Activated CD8-positive, alpha-beta T cell treated with anti-CD3 and anti-CD28 coated beads, Interleukin-2, amount 10 ng/mL, durations not matched to agents 7 days and 5 days (primary cell): ENCODE data around the gene BAX. TPM values are rescaled to one million over a fixed set of nuclear protein-coding genes. Genes with fewer than 3 reads are reported as not detected.

ENCODE experiments used
- ATAC-seq: fragments of 150-1000 bp; cut with Tn5 transposase; one replicate; pipeline ENCODE4 v1.10.0; 2021; ENCODE audit warnings: moderate library complexity
- CTCF ChIA-PET: fragments of 350-600 bp; sonication (Branson Sonifier 250); formaldehyde crosslinking; loops from one replicate; lab custom pipeline; 2021; ENCODE audit warnings: antibody characterized with exemption; lab: Charles Lee
- POLR2A ChIA-PET: fragments of 350-600 bp; sonication (Branson Sonifier 250); formaldehyde crosslinking; loops from one replicate; lab custom pipeline; 2021; ENCODE audit warnings: antibody characterized with exemption; lab: Charles Lee
- DNase-seq: peaks from one replicate; pipeline ENCODE4 v3.0.0-alpha.2; 2020
- H3K27ac Mint-ChIP-seq: one replicate; pipeline ENCODE4 v1.8.0; 2021; ENCODE audit warnings: mild to moderate bottlenecking, mixed read lengths
- H3K27me3 Mint-ChIP-seq: one replicate; pipeline ENCODE4 v1.8.0; 2021; ENCODE audit warnings: low read depth, mixed read lengths
- H3K36me3 Mint-ChIP-seq: one replicate; pipeline ENCODE4 v1.8.0; 2021; ENCODE audit warnings: low read depth, mixed read lengths
- H3K4me1 Mint-ChIP-seq: one replicate; pipeline ENCODE4 v1.8.0; 2021; ENCODE audit warnings: low read depth, mixed read lengths
- H3K4me3 Mint-ChIP-seq: one replicate; pipeline ENCODE4 v1.8.0; 2021; ENCODE audit warnings: mild to moderate bottlenecking, mixed read lengths
- H3K9me3 Mint-ChIP-seq: one replicate; pipeline ENCODE4 v1.8.0; 2022; ENCODE audit warnings: mixed read lengths; ENCODE audit not compliant: insufficient read depth
- total RNA-seq, 2 experiments: library from RNA; stranded (reverse); gene quantifications; one replicate each; pipeline ENCODE4 v1.2.3, GENCODE V29; 2021

The BAX gene
- total RNA-seq, 2 experiments from 2014 or later = 336 to 350 TPM

DNA sequence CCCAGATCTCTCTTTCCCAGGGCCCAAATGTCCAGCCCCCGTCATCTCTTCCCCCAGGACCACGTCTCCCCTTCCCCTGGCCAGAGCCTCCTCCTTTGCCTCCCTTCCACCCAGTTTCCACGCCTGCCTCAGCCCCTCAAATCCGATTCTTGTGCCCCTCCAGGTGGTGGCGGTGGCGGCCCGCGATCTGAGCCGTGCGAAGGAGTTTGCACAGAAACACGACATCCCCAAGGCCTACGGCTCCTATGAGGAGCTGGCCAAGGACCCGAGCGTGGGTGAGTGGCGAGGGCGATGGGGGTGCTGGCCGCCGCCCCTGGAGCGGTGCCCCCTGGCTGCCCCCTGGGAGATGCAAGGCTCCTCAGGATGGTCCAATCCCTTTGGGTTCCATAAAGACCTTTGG, 19.8 kb upstream of the BAX start:
- ATAC-seq = no peak
- no peak overlapping the region for H3K4me3 Mint-ChIP-seq
- no peak for DNase-seq
- peaks cover 14% of the 10 kb centered on the region for H3K4me1 Mint-ChIP-seq
- POLR2A ChIA-PET = interaction anchor here (1.0 kb wide), 2 partner anchors 16 to 18 kb away, joined by 3 to 4 read pairs; no protein-coding TSS in a partner anchor
- CTCF ChIA-PET = no interaction called here
- no peaks in the 10 kb centered on the region for H3K36me3 Mint-ChIP-seq
- no peak overlapping the region for H3K27ac Mint-ChIP-seq
- H3K9me3 Mint-ChIP-seq = no peaks in the 10 kb centered on the region
- peaks cover 3% of the 10 kb centered on the region for H3K27me3 Mint-ChIP-seq

DNA sequence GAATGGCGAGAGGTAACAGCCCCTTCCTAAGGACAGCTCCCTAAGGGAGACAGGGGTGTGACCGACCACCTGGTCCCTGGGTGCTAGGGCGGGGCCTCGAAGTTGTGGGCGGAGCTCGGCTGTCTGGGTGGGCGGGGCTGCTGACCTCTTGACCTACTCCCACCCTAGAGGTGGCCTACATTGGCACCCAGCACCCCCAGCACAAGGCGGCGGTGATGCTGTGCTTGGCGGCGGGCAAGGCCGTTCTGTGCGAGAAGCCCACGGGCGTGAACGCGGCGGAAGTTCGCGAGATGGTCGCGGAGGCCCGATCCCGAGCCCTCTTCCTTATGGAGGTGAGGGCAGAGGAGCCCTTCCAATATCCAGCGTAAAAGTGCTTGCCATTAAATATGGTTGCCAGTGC, 18.8 kb upstream of the BAX start:
- POLR2A ChIA-PET = interaction anchor here (0.9 to 1.0 kb wide), 3 partner anchors 15 to 289 kb away, joined by 3 to 4 read pairs (median 3); no protein-coding TSS in a partner anchor
- DNase-seq (no peak), ATAC-seq (no peak)
- H3K27ac Mint-ChIP-seq = no peak overlapping the region
- H3K4me3 Mint-ChIP-seq = no peak overlapping the region
- H3K27me3 Mint-ChIP-seq = peaks cover 3% of the 10 kb centered on the region
- CTCF ChIA-PET = no interaction called here
- H3K4me1 Mint-ChIP-seq = peaks cover 14% of the 10 kb centered on the region
- H3K36me3 Mint-ChIP-seq = peaks cover under 1% of the 10 kb centered on the region
- H3K9me3 Mint-ChIP-seq = no peaks in the 10 kb centered on the region

- H3K9me3 Mint-ChIP-seq = no peaks in the 10 kb centered on the region
- ATAC-seq = no peak
- ChIA-PET POLR2A (no interaction called here), CTCF (no interaction called here)
- H3K36me3 Mint-ChIP-seq = peaks cover 6% of the 10 kb centered on the region
- H3K4me3 Mint-ChIP-seq = no peak overlapping the region
- H3K4me1 Mint-ChIP-seq = peaks cover 10% of the 10 kb centered on the region
- no peak for DNase-seq
- H3K27me3 Mint-ChIP-seq = peaks cover 1% of the 10 kb centered on the region
- no peak overlapping the region for H3K27ac Mint-ChIP-seq
Measured at GRCh38 chr19:48938256-48938655, 16.4 kb upstream of the BAX start.

DNA sequence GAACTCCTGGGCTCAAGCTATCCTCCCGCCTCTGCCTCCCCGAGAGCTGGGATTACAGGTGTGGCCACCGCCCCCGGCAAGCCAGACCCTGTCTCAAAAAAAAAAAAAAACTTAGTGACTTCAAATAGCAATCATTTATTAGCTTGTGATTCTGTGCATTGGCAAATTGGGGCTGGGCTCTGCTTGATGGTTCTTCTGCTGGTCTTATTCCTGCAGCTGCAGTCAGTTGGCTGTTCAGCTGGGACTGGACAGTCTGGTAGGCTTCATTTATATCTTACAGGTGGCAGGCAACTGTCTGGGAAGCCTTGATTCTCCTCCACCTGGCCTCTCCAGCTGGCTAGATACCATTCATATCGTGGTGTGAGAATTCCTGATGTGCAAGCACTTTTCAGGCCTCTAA, 13.8 kb upstream of the BAX start:
- H3K9me3 Mint-ChIP-seq = no peaks in the 10 kb centered on the region
- no peaks in the 10 kb centered on the region for H3K27me3 Mint-ChIP-seq
- ChIA-PET POLR2A (interaction anchor here (0.6 kb wide), 1 partner anchor 9 kb away, joined by 6 read pairs; no protein-coding TSS in a partner anchor), CTCF (interaction anchor here (0.6 kb wide), 1 partner anchor 97 kb away, joined by 3 read pairs; no protein-coding TSS in a partner anchor)
- no peak overlapping the region for H3K27ac Mint-ChIP-seq
- DNase-seq = no peak
- no peak for ATAC-seq
- H3K36me3 Mint-ChIP-seq = peaks cover 6% of the 10 kb centered on the region
- H3K4me1 Mint-ChIP-seq = no peaks in the 10 kb centered on the region
- no peak overlapping the region for H3K4me3 Mint-ChIP-seq

- no peak overlapping the region for H3K27ac Mint-ChIP-seq
- peaks cover 6% of the 10 kb centered on the region for H3K36me3 Mint-ChIP-seq
- ChIA-PET POLR2A (no interaction called here), CTCF (interaction anchor here (1.0 to 1.2 kb wide), 4 partner anchors 8 to 155 kb away, joined by 3 to 5 read pairs (median 3); no protein-coding TSS in a partner anchor)
- no peaks in the 10 kb centered on the region for H3K27me3 Mint-ChIP-seq
- peaks cover 4% of the 10 kb centered on the region for H3K9me3 Mint-ChIP-seq
- no peak for ATAC-seq
- no peaks in the 10 kb centered on the region for H3K4me1 Mint-ChIP-seq
- no peak for DNase-seq
- no peak overlapping the region for H3K4me3 Mint-ChIP-seq
Measured at GRCh38 chr19:48943081-48943480, 11.6 kb upstream of the BAX start.

DNA sequence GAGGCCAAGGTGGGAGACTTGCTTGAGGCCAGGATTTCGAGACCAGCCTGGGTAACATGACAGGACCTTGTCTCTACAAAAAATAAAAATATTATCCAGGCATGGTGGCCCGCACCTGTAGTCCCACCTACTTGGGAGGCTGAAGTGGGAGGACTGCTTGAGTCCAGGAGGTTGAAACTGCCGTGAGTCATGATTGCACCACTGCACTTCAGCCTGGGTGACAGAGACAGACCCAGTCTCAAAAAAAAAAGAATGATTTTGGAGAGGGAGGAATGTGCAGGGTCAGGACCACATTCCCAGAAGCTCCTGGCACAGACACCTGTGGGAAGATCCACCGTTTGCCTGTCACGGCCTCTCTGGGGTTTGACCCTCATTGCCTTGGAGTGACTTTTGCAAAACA, 9.3 kb upstream of the BAX start:
- no peak overlapping the region for H3K27ac Mint-ChIP-seq
- CTCF ChIA-PET = no interaction called here
- POLR2A ChIA-PET = interaction anchor here (1.2 kb wide), 1 partner anchor 69 kb away, joined by 3 read pairs; no protein-coding TSS in a partner anchor
- no peak overlapping the region for H3K4me3 Mint-ChIP-seq
- ATAC-seq (no peak), DNase-seq (no peak)
- H3K4me1 Mint-ChIP-seq = no peaks in the 10 kb centered on the region
- peaks cover 8% of the 10 kb centered on the region for H3K9me3 Mint-ChIP-seq
- H3K36me3 Mint-ChIP-seq = peaks cover 11% of the 10 kb centered on the region
- H3K27me3 Mint-ChIP-seq = no peaks in the 10 kb centered on the region

- H3K4me1 Mint-ChIP-seq = no peaks in the 10 kb centered on the region
- no peaks in the 10 kb centered on the region for H3K27me3 Mint-ChIP-seq
- peaks cover 10% of the 10 kb centered on the region for H3K36me3 Mint-ChIP-seq
- H3K4me3 Mint-ChIP-seq = no peak overlapping the region
- H3K27ac Mint-ChIP-seq = no peak overlapping the region
- no peak for DNase-seq
- ChIA-PET CTCF (interaction anchor here (0.8 kb wide), 1 partner anchor 27 kb away, joined by 3 read pairs; no protein-coding TSS in a partner anchor), POLR2A (interaction anchor here (1.2 kb wide), 1 partner anchor 70 kb away, joined by 3 read pairs; no protein-coding TSS in a partner anchor)
- H3K9me3 Mint-ChIP-seq = peaks cover 8% of the 10 kb centered on the region
- ATAC-seq = no peak
Measured at GRCh38 chr19:48945817-48946216, 8.9 kb upstream of the BAX start.

GRCh38 chr19:48946463-48947257, 8.0 kb upstream of the BAX start:
- Mint-ChIP-seq H3K36me3 (peaks cover 5% of the 10 kb centered on the region), H3K27me3 (no peaks in the 10 kb centered on the region), H3K27ac (no peak overlapping the region), H3K9me3 (peaks cover 8% of the 10 kb centered on the region), H3K4me1 (no peaks in the 10 kb centered on the region), H3K4me3 (no peak overlapping the region)
- no peak for ATAC-seq
- POLR2A ChIA-PET = interaction anchor here (1.2 kb wide), 1 partner anchor 71 kb away, joined by 3 read pairs; no protein-coding TSS in a partner anchor
- no peak for DNase-seq
- CTCF ChIA-PET = interaction anchor here (0.8 kb wide), 1 partner anchor 28 kb away, joined by 3 read pairs; no protein-coding TSS in a partner anchor

GRCh38 chr19:48947258-48947542, 7.5 kb upstream of the BAX start:
- no peak overlapping the region for H3K27ac Mint-ChIP-seq
- ChIA-PET POLR2A (no interaction called here), CTCF (interaction anchor here (1.0 kb wide), 1 partner anchor 24 kb away, joined by 3 read pairs; no protein-coding TSS in a partner anchor)
- peaks cover 8% of the 10 kb centered on the region for H3K9me3 Mint-ChIP-seq
- no peak overlapping the region for H3K4me3 Mint-ChIP-seq
- H3K36me3 Mint-ChIP-seq = peaks cover 5% of the 10 kb centered on the region
- H3K27me3 Mint-ChIP-seq = no peaks in the 10 kb centered on the region
- DNase-seq (no peak), ATAC-seq (no peak)
- no peaks in the 10 kb centered on the region for H3K4me1 Mint-ChIP-seq

DNA sequence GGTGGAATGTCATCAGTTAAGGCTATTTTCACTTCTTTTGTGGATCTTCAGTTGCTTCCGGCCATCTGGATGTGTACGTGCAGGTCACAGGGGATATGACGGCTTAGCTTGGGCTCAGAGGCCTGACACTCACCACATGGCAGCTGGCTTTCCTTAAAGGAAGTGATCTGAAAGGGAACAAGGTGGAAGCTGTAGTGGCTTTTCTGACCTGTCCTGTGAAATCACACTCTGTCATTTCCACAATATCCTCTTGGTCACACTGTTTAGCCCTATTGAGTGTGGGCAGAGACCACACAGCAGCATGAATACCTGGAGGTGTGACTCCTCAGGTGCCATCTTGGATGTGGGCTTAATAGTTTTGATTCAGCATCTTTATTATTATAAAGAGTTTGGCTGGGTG, 4.5 kb upstream of the BAX start:
- H3K27ac Mint-ChIP-seq = no peak overlapping the region

DNA sequence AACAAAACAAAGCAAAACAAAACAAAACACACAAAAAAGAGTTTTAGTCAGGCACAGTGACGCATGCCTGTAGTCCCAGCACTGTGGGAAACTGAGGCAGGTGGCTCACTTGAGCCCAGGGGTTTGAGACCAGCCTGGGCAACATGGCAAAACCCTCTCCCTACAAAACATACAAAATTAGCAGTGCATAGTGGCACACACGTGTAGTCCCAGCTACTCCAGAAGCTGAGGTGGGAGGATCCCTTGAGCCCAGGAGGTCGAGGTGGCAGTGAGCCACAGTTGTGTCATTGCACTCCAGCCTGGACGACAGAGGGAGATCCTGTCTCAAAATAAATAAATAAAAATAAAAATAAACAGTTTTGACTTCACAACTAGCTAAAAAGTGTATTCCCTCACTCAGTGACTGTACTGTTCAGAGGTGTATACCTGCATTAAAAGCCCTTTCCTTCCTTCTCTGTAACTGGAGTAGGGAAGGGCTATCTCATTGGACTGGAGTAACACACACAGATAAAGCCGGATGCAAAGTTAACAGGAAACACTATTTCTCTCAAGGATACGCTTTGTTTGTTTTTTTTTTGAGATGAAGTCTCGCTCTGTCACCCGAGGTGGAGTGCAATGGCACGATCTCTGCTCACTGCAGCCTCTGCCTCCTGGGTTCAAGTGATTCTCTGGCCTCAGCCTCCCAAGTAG, 3.7 kb upstream of the BAX start:
- ChIA-PET CTCF (interaction anchor here (0.7 to 2.5 kb wide), 4 partner anchors 8 to 108 kb away, joined by 3 to 13 read pairs (median 4); no protein-coding TSS in a partner anchor), POLR2A (interaction anchor here (1.0 to 2.0 kb wide), 2 partner anchors 16 to 79 kb away, joined by 3 to 7 read pairs; partner anchors contain the start of gene PPP1R15A)
- no peak for ATAC-seq
- no peaks in the 10 kb centered on the region for H3K27me3 Mint-ChIP-seq
- peaks cover 8% of the 10 kb centered on the region for H3K9me3 Mint-ChIP-seq
- peaks cover 15% of the 10 kb centered on the region for H3K36me3 Mint-ChIP-seq
- H3K27ac Mint-ChIP-seq = no peak overlapping the region
- no peak overlapping the region for H3K4me3 Mint-ChIP-seq
- H3K4me1 Mint-ChIP-seq = peaks cover 11% of the 10 kb centered on the region
- DNase-seq = no peak

More for the DNA sequence above, 4.5 kb upstream of the BAX start:
- CTCF ChIA-PET = no interaction called here
- no peak overlapping the region for H3K4me3 Mint-ChIP-seq
- POLR2A ChIA-PET = no interaction called here
- H3K27me3 Mint-ChIP-seq = no peaks in the 10 kb centered on the region
- peaks cover 8% of the 10 kb centered on the region for H3K9me3 Mint-ChIP-seq
- DNase-seq (no peak), ATAC-seq (no peak)
- peaks cover 4% of the 10 kb centered on the region for H3K4me1 Mint-ChIP-seq
- peaks cover 8% of the 10 kb centered on the region for H3K36me3 Mint-ChIP-seq
